Peyer's patch (tissue), 4 donors: ENCODE data around the gene PTGR1. TPM values are rescaled to one million over a fixed set of nuclear protein-coding genes. Genes with fewer than 3 reads are reported as not detected.

Source experiments
- DNase-seq, 3 donors: peaks; one replicate each; pipeline ENCODE4 v3.0.0-alpha.2; 2017 to 2019
- H3K27ac ChIP-seq, 4 donors: fragments of 200-600 bp; sonication (generic); one replicate each; pipeline ENCODE4 v1.5.1; 2016 to 2019
- H3K27me3 ChIP-seq, 2 donors: fragments of 200-600 bp; sonication (generic); one replicate each; pipeline ENCODE4 v1.5.1; 2019
- H3K36me3 ChIP-seq, 3 donors: fragments of 200-600 bp; sonication (generic); one replicate each; pipeline ENCODE4 v1.5.1; 2016 to 2019
- H3K4me1 ChIP-seq, 4 donors: fragments of 200-600 bp; sonication (generic); one replicate each; pipeline ENCODE4 v1.5.1; 2016 to 2019
- H3K4me3 ChIP-seq, 4 donors: fragments of 200-600 bp; sonication (generic); 1 replicate in 3 of 4; 2 replicates in 1 of 4; pipeline ENCODE4 v1.5.1; 2016 to 2019; ENCODE audit warnings: mild to moderate bottlenecking in 1 of 4
- H3K9me3 ChIP-seq, 4 donors: fragments of 200-600 bp; sonication (generic); one replicate each; pipeline ENCODE4 v1.5.1; 2016 to 2019; ENCODE audit warnings: mild to moderate bottlenecking in 1 of 4
- POLR2A ChIP-seq, 2 donors: fragments of 450-650 bp; IDR thresholded peaks; one replicate each; pipeline ENCODE4 v1.5.1; 2017; ENCODE audit warnings: antibody characterized with exemption in 2 of 2, mild to moderate bottlenecking in 2 of 2, moderate library complexity in 2 of 2
- total RNA-seq, 4 donors: library from RNA; depleted of rRNA; stranded (reverse); fragments of >200 nt; gene quantifications; one replicate each; pipeline ENCODE4 v1.1.0, GENCODE V29; 2016
- TF ChIP-seq, protein P1 (sequence below), 6 experiments: fragments of 450-650 bp in 4 of 6; fragments of 200-600 bp in 2 of 6; sonication (generic) in 1 of 6; IDR thresholded peaks; one replicate each; pipeline ENCODE4 v1.5.1; 2017 to 2019; ENCODE audit warnings: antibody characterized with exemption in 6 of 6, mild to moderate bottlenecking in 3 of 6, moderate library complexity in 1 of 6

The PTGR1 gene
- total RNA-seq, 4 donors from 2014 or later = 142 to 948 (median 674) TPM

- no peaks in the 10 kb centered on the region for H3K36me3 ChIP-seq
- TF ChIP-seq, protein P1, sequence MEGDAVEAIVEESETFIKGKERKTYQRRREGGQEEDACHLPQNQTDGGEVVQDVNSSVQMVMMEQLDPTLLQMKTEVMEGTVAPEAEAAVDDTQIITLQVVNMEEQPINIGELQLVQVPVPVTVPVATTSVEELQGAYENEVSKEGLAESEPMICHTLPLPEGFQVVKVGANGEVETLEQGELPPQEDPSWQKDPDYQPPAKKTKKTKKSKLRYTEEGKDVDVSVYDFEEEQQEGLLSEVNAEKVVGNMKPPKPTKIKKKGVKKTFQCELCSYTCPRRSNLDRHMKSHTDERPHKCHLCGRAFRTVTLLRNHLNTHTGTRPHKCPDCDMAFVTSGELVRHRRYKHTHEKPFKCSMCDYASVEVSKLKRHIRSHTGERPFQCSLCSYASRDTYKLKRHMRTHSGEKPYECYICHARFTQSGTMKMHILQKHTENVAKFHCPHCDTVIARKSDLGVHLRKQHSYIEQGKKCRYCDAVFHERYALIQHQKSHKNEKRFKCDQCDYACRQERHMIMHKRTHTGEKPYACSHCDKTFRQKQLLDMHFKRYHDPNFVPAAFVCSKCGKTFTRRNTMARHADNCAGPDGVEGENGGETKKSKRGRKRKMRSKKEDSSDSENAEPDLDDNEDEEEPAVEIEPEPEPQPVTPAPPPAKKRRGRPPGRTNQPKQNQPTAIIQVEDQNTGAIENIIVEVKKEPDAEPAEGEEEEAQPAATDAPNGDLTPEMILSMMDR (IDR thresholded peaks at IDR 0.05) = no peak
- TF ChIP-seq POLR2A (IDR thresholded peaks at IDR 0.05) = peak; percentile 99 to 100
- peak within 1 kb of the TSS; percentile 74 to 99 (median 94) for H3K4me3 ChIP-seq
- peaks cover 0 to 29% (median 5%) of the 10 kb centered on the region in 4 donors for H3K4me1 ChIP-seq
- no peaks in the 10 kb centered on the region for H3K27me3 ChIP-seq
- peak; percentile 94 to 99 (median 97) for DNase-seq
- peak within 1 kb of the TSS; percentile 84 to 95 (median 89) for H3K27ac ChIP-seq
- no peaks in the 10 kb centered on the region for H3K9me3 ChIP-seq
Observed at GRCh38 chr9:111631214-111631971, 31.9 kb upstream of the PTGR1 start, which contains the start of gene DNAJC25. Gene DNAJC25, plus strand, starts transcription at chr9:111631334. Its CDS starts 74 bp downstream, at chr9:111631408.

DNA sequence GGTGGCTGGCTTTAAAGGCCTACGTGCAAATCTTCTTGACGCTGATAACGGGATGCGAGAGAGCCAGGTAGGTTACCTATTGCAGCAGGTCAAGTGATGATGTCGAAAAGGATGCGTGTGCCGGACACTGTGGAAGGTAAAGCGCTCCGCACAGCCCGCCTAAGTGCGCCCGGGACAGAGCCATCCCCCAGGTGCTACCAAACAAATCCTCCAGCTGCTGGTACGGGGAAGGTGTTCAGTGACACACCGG lies 31.4 kb upstream of the PTGR1 start:
- no peaks in the 10 kb centered on the region for H3K36me3 ChIP-seq
- peak overlapping the region; percentile 74 to 99 (median 94) for H3K4me3 ChIP-seq
- peaks cover 0 to 29% (median 5%) of the 10 kb centered on the region in 4 donors for H3K4me1 ChIP-seq
- no peak for DNase-seq
- H3K27me3 ChIP-seq = no peaks in the 10 kb centered on the region
- peak overlapping the region; percentile 46 to 95 (median 88) for H3K27ac ChIP-seq
- H3K9me3 ChIP-seq = no peaks in the 10 kb centered on the region
- TF ChIP-seq, protein P1 (IDR thresholded peaks at IDR 0.05) = no peak
- no peak for TF ChIP-seq POLR2A (IDR thresholded peaks at IDR 0.05)

- Histone ChIP-seq H3K27me3 (no peaks in the 10 kb centered on the region), H3K27ac (peak overlapping the region; percentile 46 to 95 (median 88)), H3K36me3 (no peaks in the 10 kb centered on the region), H3K4me1 (peaks cover 0 to 29% (median 5%) of the 10 kb centered on the region in 4 donors), H3K9me3 (no peaks in the 10 kb centered on the region), H3K4me3 (peak overlapping the region; percentile 74 to 99 (median 94))
- peak in 1 of 3 donors; percentile 17 for DNase-seq
- TF ChIP-seq, protein P1 (IDR thresholded peaks at IDR 0.05) = no peak
- no peak for TF ChIP-seq POLR2A (IDR thresholded peaks at IDR 0.05)
Observed at GRCh38 chr9:111630182-111630963, 30.9 kb upstream of the PTGR1 start.

DNA sequence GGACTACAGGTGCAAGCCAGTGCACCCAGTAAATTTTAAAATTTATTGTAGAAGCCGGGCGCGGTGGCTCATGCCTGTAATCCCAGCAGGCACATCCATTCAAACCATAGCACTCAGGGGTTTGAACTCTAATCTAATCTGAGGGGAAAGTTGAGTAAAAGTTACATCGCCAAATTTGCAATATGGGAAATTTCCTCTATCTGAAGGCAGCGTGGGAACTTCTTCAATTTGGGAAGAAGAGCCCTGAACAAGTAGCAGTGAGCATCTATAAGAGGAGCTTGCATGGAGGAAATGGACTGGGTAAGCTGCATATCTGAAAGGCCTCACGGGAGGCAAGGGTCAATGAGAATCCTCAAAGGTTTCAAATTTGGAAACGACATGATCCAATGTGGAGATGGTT lies 29.0 kb upstream of the PTGR1 start:
- H3K9me3 ChIP-seq = no peaks in the 10 kb centered on the region
- TF ChIP-seq POLR2A (IDR thresholded peaks at IDR 0.05) = no peak
- TF ChIP-seq, protein P1 (IDR thresholded peaks at IDR 0.05) = no peak
- no peaks in the 10 kb centered on the region for H3K27me3 ChIP-seq
- no peaks in the 10 kb centered on the region for H3K36me3 ChIP-seq
- peaks cover 0 to 26% (median 5%) of the 10 kb centered on the region in 4 donors for H3K4me1 ChIP-seq
- no peak overlapping the region for H3K4me3 ChIP-seq
- DNase-seq = no peak
- peak overlapping the region in 2 of 4 donors; percentile 68 to 82 for H3K27ac ChIP-seq

DNA sequence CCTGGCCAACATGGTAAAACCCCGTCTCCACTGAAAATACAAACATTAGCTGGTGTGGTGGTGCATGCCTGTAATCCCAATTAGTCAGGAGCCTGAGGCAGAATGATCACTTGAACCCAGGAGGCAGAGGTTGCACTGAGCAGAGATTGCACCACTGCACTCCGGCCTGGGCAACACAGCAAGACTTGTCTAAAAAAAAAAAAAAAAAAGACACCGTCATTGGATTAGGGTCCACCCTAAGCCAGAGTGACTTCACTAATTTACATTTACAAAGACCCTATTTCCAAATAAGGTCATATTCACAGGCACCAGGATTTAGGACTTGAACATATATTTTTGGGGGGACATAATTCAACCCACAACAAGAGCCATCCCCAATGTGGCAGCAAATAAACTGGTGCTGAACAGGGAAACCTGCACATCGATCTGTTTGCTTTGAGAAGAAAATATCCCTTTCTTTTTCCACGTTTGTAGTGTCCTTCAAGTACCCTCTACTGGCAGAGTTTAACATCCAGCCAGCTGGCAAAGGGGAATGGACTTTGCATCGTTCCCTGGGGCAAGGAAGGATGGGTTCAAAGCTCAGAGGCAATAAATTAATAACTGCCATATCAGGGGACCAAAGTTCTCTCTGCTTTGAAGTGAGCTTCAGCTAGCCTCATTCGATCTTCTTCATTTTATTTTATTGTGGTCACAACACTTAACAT lies 28.0 kb upstream of the PTGR1 start:
- peaks cover 0 to 23% (median 5%) of the 10 kb centered on the region in 4 donors for H3K4me1 ChIP-seq
- DNase-seq = peak in 1 of 3 donors; percentile 73
- H3K36me3 ChIP-seq = no peaks in the 10 kb centered on the region
- H3K4me3 ChIP-seq = no peak overlapping the region
- no peaks in the 10 kb centered on the region for H3K9me3 ChIP-seq
- no peaks in the 10 kb centered on the region for H3K27me3 ChIP-seq
- peak overlapping the region in 3 of 4 donors; percentile 19 to 82 (median 68) for H3K27ac ChIP-seq
- TF ChIP-seq, protein P1 (IDR thresholded peaks at IDR 0.05) = peak in 2 of 6 experiments; percentile 17 to 24
- TF ChIP-seq POLR2A (IDR thresholded peaks at IDR 0.05) = peak in 1 of 2 donors; percentile 11
